Loucy (cell line): ENCODE results near the gene ADCY10.
"Not testable (repeated sequence)": the region's sequence is repeated elsewhere in the genome, so short reads cannot be mapped to it uniquely, and the experiment has no call there.

Experiments used
- CTCF ChIP-seq: fragments of 200-600 bp; sonication (generic); conservative IDR thresholded peaks from 2 replicates; pipeline ENCODE4 v1.5.1; 2014; ENCODE audit warnings: mild to moderate bottlenecking, antibody characterized with exemption, low read length
- EZH2phosphoT487 ChIP-seq: fragments of 200-600 bp; IDR thresholded peaks from 2 replicates; pipeline ENCODE4 v1.6.1; 2018; ENCODE audit warnings: antibody characterized with exemption, mild to moderate bottlenecking, moderate library complexity, borderline replicate concordance

DNA sequence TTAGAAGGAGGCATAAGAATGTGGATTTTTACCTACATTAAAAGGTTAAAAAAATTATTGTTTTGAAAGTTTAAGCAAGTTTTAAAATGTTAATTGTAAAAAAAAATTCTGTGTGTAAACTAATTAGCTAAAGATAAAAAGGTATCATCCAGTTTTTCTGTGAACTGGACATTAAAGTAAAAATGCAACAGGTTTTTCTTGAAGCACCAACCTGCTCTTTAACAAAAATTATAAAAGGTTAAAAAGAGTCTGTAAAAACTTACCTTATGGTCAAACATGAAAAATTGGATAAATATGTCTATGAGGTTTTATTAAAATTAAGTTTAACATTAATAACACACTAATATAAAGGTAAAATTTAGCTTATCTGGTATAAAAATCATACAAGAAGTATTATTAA is 48.7 kb downstream of the ADCY10 start:
- TF ChIP-seq CTCF, EZH2phosphoT487: not testable (repeated sequence)
